ENCODE measurements around the gene DRAP1. TPM values are rescaled to one million over a fixed set of nuclear protein-coding genes. Genes with fewer than 3 reads are reported as not detected.
"Not testable (repeated sequence)": the region's sequence is repeated elsewhere in the genome, so short reads cannot be mapped to it uniquely, and the experiment has no call there.

DRAP1 gene
- total RNA-seq, 1 donor from 2014 or later: 113 TPM

DNA sequence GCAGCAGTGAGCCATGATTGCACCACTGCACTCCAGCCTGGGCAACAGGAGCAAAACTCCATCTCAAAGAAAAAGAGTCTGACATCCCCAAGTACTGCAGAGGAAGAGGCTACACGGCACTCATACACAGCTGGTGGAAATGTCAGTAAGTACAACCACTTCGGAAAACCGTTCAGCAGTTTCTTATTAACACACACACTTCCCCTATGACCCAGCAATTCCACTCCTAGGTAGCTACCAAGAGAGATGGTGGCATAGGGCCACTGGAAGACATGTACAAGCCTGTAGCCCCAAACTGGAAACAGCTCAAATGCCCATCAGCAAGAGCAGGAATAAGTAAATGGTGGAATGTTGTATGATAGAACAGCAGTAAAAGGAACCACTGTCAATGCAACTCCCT lies 3.3 kb downstream of the DRAP1 start:
- DNase-seq (ENCODE audit: low spot score in 2 of 2): no peak
- FAIRE-seq: no peak

DNA sequence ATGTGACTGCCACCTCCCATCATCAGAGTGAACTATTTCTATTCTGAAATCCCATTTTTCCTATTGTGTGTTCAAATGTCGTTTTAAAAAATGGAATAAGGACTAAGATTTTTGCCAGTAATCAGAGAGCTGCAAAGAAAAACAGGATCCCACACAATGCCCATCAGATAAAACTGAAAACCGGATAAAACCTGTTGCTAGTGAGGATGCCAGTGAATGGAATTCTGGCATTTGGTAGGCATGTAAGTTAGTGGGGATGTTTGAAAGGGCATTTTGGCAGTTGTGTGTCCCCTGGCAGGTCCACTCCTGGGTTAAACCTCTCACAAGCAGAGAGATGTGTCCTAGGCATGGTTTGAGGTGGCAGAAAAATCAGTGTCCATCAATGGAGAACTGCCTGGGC lies 6.2 kb downstream of the DRAP1 start:
- no peak for DNase-seq (ENCODE audit: low spot score in 2 of 2)
- no peak for FAIRE-seq

DNA sequence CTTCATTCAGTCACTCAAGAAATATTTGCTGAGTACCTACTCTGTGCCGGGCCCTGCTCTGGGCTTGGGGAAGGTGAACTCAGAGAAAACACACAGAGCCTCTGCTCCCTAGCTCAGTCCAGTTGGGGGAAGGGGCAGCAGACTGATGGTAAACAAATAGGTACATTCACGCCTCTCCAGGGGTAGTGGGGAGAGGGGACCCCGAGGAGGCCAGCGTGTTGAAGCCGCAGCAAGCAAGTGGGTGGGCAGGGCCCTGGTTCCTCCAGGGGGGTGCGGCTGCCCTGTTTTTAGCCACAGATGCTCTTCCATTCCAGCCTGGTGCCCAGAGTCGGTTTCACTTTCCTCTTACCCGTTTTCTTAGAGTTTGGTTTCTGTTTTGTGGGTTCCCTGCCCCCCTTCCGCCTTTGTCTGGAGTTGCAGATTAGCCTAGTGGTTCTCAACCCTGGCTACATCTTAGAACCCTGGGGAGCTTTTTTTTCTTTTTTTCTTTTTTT lies 8.7 kb downstream of the DRAP1 start:
- FAIRE-seq (no peak), DNase-seq (ENCODE audit: low spot score in 2 of 2) (no peak)

DNA sequence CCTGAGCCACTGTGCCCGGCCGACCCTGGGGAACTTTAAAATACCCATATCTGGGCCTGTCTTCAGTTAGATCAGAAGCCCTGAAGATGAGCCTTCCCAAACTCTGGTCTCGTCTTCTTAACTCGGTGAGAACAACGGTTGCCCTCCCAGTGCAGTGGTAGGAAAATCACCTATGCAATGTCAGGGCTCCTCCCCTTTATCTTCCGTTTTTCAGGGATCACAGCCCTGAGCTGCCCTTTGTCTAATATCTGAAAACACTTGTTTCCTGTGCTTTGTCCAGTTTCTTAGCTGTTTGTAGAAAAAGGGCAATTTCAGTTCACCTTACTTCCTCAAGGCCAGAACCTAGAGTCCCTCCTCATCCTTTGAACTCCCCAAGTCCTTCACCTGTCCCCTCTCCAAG lies 9.4 kb downstream of the DRAP1 start:
- DNase-seq (ENCODE audit: low spot score in 2 of 2): no peak
- FAIRE-seq: no peak

DNA sequence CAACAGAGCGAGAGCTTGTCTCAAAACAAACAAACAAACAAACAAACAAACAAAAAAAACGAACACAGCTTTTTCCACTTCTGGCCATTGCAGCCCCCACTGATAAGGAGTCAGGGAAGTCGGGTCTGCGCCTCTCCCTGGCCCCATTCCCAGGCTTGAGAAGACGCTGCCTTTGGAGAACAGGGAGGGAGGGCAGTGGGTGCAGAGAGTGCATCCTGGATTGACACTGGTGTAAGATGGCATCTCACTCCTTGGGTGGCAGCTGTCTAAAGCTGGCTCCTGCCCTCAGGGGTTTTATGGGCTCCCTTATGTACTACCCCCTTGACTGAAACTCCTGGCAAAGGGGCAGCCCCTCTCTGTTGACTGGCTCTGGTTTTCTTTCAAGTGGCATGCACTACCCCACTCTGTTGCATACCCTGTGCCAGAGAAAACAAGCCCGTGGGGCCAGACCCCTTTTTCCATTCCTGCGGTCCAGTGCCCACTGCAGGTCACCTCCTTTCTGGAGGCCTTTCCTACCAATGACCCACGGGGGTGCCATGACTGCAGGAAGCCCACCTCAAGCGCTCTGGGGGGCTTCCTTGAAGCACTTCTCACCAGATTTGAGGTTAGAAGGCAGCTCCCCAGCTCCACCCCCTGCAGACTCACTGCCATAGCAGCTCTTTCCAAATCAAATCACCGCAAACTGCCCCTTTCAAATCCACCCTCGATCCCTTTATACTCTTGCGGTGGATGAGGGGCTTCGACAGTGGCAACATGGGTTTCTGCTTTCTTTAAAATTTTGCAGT lies 12.7 kb downstream of the DRAP1 start:
- no peak for FAIRE-seq
- DNase-seq (ENCODE audit: low spot score in 2 of 2): no peak

DNA sequence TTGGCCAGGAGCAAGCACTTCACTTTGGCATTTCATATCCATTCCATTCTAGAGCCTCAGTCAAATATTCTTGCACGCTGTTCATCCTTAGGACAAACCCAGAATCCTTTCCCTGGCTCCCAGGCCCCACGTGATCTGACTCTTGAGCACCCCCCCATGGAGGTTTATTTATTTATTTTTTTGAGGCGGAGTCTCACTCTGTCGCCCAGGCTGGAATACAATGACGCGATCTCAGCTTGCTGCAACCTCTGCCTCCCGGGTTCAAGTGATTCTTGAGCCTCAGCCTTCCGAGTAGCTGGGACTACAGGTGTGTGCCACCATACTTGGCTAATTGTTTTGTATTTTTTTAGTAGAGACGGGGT lies 13.3 kb downstream of the DRAP1 start:
- DNase-seq (ENCODE audit: low spot score in 2 of 2): no peak
- FAIRE-seq: no peak

DNA sequence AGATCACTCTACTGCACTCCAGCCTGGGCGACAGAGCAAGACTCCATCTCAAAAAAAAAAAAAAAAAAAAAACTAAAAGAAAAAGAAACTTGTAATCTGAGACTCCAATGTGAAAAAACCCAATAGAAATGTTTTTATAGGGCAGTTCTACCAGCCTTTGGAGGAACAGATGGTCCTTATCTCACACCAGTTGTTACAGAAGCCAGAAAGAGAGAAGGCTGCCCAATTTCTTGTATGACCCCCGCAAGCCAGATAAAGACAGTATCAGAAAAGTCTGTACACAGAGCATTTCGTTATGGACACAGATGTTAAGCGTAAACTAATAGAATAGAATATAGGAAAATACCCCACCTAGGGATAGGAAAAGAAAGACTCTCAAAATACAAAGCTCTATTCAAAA lies 14.8 kb downstream of the DRAP1 start:
- DNase-seq (ENCODE audit: low spot score in 2 of 2) (no peak), FAIRE-seq (no peak)

DNA sequence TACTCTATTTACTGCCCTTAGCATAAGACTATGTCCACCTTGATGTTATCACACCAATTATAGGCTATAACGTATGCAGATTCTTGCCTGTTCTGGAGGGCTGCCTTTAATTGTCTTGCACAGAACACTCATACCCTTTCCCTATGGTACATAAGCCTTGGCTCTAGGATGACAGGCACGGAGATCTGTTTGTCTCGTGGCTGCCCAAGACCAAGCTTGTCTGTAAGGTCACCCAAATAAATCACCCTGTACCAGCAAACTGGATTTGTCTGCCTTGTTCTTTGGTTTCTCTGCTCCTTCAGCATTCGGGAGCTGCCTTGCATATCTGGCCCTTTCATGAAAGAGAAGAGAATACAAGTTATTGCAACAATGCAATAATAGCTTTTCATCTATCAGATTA lies 18.5 kb downstream of the DRAP1 start:
- no peak for DNase-seq (ENCODE audit: low spot score in 2 of 2)
- no peak for FAIRE-seq

DNA sequence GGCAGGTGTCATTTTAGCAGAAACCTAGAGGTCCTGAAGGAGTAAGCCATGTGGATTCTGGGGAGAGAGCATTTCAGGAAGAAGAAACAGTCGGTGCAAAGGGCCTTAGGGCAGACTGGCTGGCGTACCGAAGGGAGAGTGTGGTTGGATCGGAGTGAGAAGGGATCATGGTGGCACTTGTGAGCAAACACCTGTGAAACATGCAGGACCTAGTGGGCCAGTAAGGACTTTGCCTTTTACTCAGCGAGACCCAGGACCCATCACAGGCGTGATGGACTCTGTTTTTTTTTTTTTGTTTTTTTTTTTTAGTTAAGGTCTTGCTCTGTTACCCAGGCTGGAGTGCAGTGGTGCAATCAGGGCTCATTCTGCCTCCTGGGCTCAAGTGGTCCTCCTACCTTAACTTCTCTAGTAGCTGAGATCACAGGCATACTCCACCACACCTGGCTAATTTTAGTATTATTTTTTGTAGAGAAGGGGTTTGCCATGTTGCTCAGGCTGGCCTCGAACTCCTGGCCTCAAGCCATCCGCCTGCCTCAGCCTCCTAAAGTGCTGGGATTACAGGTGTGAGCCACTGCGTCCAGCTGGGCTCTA lies 22.6 kb downstream of the DRAP1 start:
- FAIRE-seq (no peak), DNase-seq (ENCODE audit: low spot score in 2 of 2) (no peak)

DNA sequence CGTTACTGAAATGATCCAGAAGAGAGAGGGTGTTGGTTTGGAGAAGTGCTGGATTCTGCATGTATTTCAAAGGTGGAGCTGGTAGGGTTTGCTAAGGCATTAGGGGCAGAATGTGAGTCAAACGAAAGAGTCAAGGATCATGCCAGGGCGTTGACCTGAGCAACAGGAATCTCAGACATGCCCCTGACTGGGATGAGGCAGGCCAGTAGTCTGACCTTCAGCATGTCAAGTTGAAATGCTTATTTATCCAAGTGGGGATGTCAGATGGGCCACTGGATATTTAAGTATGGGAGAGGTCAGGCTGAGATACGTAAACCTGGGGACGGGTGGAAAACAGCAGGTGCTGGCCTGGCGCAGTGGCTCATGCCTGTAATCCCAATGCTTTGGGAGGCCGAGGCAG lies 23.3 kb downstream of the DRAP1 start:
- no peak for FAIRE-seq
- no peak for DNase-seq (ENCODE audit: low spot score in 2 of 2)

DNA sequence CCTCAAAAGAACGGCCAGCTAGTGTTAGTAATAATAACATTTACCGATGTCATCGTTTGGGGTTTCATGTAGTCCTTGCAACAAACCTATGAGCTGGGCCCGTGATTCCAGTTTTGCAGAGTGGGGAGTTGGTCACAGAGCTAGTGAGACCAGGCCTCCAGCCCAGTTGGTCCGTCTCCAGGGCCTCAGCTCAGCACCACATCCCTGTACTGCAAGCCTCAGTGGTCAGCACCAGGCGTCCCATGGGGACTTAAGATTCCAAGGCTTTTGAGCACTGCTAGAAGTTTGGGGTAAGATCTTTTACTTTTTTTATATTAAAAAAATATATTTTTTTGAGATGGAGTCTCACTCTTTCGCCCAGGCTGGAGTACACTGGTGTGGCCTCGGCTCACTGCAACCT lies 25.0 kb downstream of the DRAP1 start:
- FAIRE-seq: no peak
- DNase-seq (ENCODE audit: low spot score in 2 of 2): no peak

DNA sequence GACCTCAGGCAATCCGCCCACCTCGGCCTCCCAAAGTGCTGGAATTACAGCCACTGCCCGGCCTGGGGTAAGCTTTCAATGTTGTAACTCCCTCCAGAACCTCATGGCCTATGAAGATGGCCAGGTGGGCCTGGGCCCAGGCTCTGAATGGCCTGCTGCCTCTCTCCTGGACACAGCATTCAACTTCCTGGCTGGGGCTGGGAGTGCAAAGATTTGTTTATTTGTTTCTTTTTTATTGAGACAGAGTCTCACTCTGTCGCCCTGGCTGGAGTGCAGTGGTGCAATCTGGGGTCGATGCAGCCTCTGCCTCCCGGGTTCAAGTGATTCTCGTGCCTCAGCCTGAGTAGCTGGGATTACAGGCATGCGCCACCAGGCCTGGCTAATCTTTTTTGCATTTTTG lies 25.5 kb downstream of the DRAP1 start:
- DNase-seq (ENCODE audit: low spot score in 2 of 2) (no peak), FAIRE-seq (no peak)

DNA sequence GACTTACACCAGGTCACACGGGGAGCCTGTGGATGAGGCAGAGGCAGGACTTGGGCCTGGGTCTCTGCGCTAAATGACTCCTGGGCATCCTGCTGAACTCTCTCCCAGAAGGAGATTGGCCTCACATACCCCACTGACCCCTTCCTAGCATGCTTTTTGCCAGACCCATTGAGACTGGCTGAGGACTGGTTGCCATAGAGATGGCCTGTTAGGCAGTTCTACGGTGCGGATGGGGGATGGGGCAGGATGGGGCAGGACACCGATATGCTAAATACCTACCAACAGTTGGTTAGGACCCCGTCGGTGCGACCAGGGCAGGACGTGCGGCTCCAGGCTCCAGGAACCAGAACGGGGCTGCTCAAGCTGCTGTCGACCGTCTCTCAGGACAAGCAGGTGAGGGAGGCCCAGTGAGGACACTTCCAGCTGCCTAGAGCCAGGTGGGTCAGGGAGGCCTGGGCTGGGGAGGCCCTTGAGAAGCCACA lies 26.2 kb downstream of the DRAP1 start, which contains the start of gene TSGA10IP:
TSS of gene TSGA10IP (plus strand) at position 51 of the 482 bp plus-strand sequence. CDS start at position 247, 196 bp downstream.
- FAIRE-seq: no peak
- DNase-seq (ENCODE audit: low spot score in 2 of 2): no peak

DNA sequence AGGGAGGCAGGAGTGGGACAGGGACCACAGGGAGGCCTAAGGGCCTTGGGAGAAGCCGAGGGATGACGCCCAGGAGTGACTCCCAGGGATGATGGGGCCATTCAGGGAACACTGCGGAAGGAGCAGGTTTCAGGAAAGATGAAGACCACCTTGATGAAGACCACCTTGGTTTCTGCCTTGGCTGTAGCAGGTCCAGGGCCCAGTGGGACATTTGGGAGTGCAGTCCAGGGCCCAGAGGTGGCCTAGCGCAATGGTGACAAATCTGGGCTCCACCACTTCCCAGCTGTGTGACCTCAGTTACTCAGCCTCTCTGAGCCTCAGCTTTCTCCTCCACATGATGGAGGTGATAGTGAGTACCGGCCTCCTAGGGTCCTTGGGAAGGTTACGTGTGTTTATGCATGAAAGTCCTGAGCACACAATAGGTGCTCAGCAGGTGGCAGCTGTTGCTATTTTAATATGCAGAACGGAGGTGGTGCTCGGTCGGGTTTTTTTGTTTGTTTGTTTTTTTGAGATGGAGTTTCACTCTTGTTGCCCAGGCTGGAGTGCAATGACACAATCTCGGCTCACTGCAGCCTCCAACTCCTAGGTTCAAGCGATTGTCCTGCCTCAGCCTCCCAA lies 26.8 kb downstream of the DRAP1 start:
- no peak for FAIRE-seq
- no peak for DNase-seq (ENCODE audit: low spot score in 2 of 2)

DNA sequence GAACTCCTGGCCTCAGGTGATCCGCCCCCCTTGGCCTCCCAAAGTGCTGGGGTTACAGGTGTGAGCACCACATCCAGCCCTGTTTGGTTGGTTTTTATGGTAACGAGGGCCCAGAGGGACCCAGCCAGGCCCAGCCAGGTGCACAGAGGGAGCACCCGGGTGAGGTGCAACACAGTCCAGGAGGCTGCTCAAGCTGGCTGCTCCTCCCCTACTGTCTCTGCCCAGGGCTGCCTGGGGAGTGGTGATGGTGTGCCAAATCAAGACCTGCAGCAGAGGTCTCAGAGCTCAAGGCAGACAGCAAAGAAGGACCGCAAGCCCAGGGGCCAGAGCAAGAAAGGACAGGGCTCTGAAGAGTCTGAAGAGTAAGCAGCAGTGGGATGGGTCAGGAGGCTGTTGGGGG lies 27.4 kb downstream of the DRAP1 start:
- FAIRE-seq (no peak), DNase-seq (ENCODE audit: low spot score in 2 of 2) (no peak)

DNA sequence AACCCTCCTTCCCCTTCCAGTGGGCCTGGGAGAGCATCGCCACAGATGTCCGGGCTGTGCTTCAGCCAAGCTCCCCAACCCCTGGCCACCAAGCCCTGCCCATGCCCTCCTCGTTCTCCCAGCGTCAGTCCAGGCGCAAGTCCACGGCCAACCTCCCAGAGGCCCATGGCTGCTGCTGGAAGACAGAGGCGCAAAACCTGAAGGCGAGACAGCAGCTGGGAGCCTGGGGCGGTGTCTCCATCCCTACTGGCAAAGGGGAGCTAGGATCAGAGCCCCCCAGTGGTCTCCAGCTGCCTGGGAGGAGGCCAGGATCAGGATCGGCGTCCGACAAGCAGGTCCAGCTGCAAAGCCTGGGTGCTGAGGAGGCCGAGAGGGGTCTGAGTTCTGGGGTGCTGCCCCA lies 27.9 kb downstream of the DRAP1 start:
- FAIRE-seq (no peak), DNase-seq (ENCODE audit: low spot score in 2 of 2) (no peak)

DNA sequence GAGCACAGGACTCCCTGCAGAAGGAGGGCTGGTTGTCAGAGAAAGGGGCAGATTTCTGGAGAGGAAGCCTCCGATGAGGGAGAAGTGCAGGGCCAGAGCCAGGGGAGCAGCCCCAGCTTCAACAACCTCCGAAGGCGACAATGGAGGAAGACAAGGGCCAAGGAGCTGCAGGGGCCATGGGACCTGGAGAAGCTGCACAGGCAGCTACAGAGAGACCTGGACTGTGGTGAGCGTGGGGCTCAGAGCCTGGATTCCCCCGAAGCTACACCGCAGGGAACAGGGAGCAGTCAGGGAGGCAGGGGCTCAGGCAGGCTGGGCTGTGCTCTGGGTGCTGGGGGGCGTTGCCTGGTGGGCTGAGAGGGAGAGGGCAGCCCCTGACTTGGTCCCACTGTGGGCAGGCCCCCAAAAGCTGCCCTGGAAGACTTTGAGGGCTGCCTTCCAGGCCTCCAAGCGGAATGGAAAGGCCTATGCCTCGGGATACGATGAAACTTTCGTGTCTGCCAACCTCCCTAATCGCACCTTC lies 28.4 kb downstream of the DRAP1 start:
- FAIRE-seq: no peak

DNA sequence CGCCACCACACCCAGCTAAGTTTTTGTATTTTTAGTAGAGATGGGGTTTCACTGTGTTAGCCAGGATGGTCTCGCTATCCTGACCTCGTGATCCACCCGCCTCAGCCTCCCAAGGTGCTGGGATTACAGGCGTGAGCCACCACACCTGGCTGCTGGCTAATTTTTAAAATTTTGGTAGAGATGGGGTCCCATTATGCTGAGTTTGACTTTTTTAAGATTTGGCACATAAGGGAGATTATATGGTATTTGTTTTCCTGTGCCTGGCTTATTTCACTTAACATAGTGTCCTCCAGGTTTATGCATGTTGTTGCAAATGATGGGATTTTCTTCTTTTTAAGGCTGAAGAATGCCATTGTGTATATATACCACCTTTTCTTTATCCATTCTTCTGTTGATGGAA lies 31.5 kb downstream of the DRAP1 start:
- not testable (repeated sequence) for DNase-seq (ENCODE audit: low spot score in 2 of 2); FAIRE-seq

More for the DNA sequence above, 28.4 kb downstream of the DRAP1 start:
- no peak for DNase-seq (ENCODE audit: low spot score in 2 of 2)

DNA sequence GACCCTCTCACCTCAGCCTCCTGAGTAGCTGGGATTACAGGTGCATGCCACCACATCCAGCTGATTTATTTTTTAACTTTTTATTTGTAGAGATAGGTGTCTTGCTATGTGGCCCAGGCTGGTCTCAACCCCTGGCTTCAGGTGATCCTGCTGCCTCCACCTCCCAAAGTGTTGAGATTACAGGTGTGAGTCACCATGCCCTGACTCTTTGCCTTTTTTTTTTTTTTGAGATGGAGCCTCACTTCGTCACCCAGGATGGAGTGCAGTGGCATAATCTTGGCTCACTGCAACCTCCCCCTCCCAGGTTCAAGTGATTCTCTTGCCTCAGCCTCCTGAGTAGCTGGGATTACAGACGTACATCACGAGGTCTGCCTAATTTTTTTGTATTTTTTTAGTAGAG lies 32.4 kb downstream of the DRAP1 start:
- not testable (repeated sequence) for FAIRE-seq; DNase-seq (ENCODE audit: low spot score in 2 of 2)

DNA sequence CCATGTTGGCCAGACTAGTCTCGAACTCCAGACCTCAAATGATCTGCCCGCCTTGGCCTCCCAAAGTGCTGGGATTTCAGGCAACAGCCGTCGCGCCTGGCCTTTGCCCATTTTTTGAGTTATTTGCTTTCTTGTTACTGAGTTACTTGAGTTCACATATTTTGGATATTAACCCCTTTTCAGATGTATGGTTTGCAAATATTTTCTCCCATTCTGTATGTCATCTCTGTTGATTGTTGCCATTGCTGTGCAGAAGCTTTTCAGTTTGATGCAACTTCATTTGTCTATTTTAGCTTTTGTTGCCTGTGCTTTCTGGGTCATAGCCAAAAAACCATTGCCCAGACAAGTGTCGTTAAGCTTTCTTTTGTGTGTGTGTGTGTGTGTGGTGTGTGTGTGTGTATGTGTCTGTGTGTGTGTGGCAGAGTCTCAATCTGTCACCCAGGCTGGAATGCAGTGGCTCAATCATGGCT lies 32.9 kb downstream of the DRAP1 start:
- DNase-seq (ENCODE audit: low spot score in 2 of 2): no peak
- FAIRE-seq: no peak

DNA sequence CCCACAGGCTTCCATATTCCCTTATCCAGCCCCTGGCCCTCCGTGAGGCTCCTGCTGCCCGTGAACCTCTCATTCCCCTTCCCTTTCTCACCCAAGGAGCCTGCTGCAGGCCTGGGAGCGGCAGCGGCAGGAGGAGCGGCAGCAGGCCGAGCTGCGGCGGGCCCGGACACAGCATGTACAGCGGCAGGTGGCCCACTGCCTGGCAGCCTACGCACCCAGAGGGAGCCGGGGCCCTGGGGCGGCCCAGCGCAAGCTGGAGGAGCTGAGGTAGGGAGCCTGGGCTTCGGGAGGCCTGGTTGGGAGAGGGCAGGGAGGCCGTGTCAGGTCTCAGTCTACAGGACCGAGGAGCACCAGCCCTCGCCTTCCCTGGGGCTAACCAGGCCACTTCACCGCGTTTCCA lies 34.2 kb downstream of the DRAP1 start:
- DNase-seq (ENCODE audit: low spot score in 2 of 2) (no peak), FAIRE-seq (no peak)
